GM12875 (cell line): ENCODE measurements around the gene JUNB.
A peak's percentile ranks its signal among the peaks of the same experiment; 100 is the strongest.

Source experiments
- H3K4me3 ChIP-seq: one replicate; pipeline ENCODE4 v1.5.1; 2011; ENCODE audit warnings: low read depth, low read length, control low read depth
- CTCF ChIP-seq: IDR thresholded peaks from 2 replicates; pipeline ENCODE4 v1.5.1; 2011; ENCODE audit warnings: low read depth, mild to moderate bottlenecking, control low read depth, inconsistent platforms, low read length, moderate library complexity, borderline replicate concordance; ENCODE audit not compliant: insufficient read depth

The JUNB gene

GRCh38 chr19:12834566-12834943, 43.3 kb downstream of the JUNB start, which contains the start of gene RTBDN:
Gene RTBDN (minus strand): TSS chr19:12834579. CDS start chr19:12829979, 4,600 bp downstream.
- TF ChIP-seq CTCF = no peak
- H3K4me3 ChIP-seq = peak within 1 kb of the TSS; percentile 24

GRCh38 chr19:12834976-12835757, 43.9 kb downstream of the JUNB start:
- TF ChIP-seq CTCF = no peak
- no peak overlapping the region for H3K4me3 ChIP-seq

GRCh38 chr19:12836529-12836863, 45.2 kb downstream of the JUNB start:
- TF ChIP-seq CTCF = no peak
- no peak overlapping the region for H3K4me3 ChIP-seq

- no peak for TF ChIP-seq CTCF
- no peak overlapping the region for H3K4me3 ChIP-seq
These were observed 45.9 kb downstream of the JUNB start for GRCh38 chr19:12837225-12837624.

- peak; percentile 71 for TF ChIP-seq CTCF
- no peak within 1 kb of the TSS for H3K4me3 ChIP-seq
These were observed 47.0 kb downstream of the JUNB start, which contains the start of gene MAST1 for GRCh38 chr19:12838182-12838885. Gene MAST1 (plus strand): TSS chr19:12838515. CDS start chr19:12838573, 58 bp downstream.

GRCh38 chr19:12838886-12839756, 47.8 kb downstream of the JUNB start:
- no peak overlapping the region for H3K4me3 ChIP-seq
- no peak for TF ChIP-seq CTCF
